ENCODE results near the gene APOBEC3C. TPM values are rescaled to one million over a fixed set of nuclear protein-coding genes. Genes with fewer than 3 reads are reported as not detected.
"Not testable (repeated sequence)": the region's sequence is repeated elsewhere in the genome, so short reads cannot be mapped to it uniquely, and the experiment has no call there.

Gene APOBEC3C
- total RNA-seq, 1 experiment from 2014 or later, result 32.1 TPM

- Histone ChIP-seq H4K8ac (replicated peaks; ENCODE audit: insufficient read length, low read depth, low read length) (no peak overlapping the region), H3K4ac (ENCODE audit: low read depth, low read length) (no peak overlapping the region), H3K4me1 (ENCODE audit: insufficient read depth, low read length) (peaks cover 3% of the 10 kb centered on the region; the same call in 1 of the 2 replicates), H2AK5ac (ENCODE audit: insufficient read length, low read length) (no peak overlapping the region), H3K56ac (ENCODE audit: insufficient read length, low read depth, low read length) (no peak overlapping the region), H4K5ac (ENCODE audit: insufficient read length, low read depth, low read length) (no peak overlapping the region), H4K20me1 (ENCODE audit: control insufficient read depth, insufficient read depth, insufficient read length) (no peaks in the 10 kb centered on the region), H3K9me3 (ENCODE audit: control insufficient read depth, low read depth, low read length) (no peaks in the 10 kb centered on the region), H2BK5ac (ENCODE audit: insufficient read length, low read length) (no peak overlapping the region), H3K14ac (ENCODE audit: insufficient read depth, low read length) (no peak overlapping the region), H2BK12ac (ENCODE audit: insufficient read length, low read depth, low read length) (no peak overlapping the region), H3K79me1 (ENCODE audit: insufficient read depth, low read depth, low read length, poor library complexity, severe bottlenecking) (no peaks in the 10 kb centered on the region), H2BK20ac (ENCODE audit: low read depth, low read length, poor library complexity, severe bottlenecking) (no peak overlapping the region), H4K91ac (ENCODE audit: insufficient read length, low read depth, low read length) (no peak overlapping the region), H2AFZ (ENCODE audit: low read length) (no peak overlapping the region), H2BK120ac (ENCODE audit: low read depth, low read length, poor library complexity, severe bottlenecking) (no peak overlapping the region), H3K27me3 (ENCODE audit: insufficient read depth, low read length) (no peaks in the 10 kb centered on the region), H3T11ph (ENCODE audit: low read length) (no peak overlapping the region), H3K79me2 (ENCODE audit: insufficient read depth, low read length) (no peaks in the 10 kb centered on the region), H3K27ac (ENCODE audit: insufficient read length, low read depth, low read length) (no peak overlapping the region), H3K23me2 (ENCODE audit: insufficient read length, low read depth, low read length, poor library complexity, severe bottlenecking) (peaks cover 3% of the 10 kb centered on the region), H3K23ac (ENCODE audit: insufficient read length, low read depth, low read length) (no peak overlapping the region), H3K9ac (ENCODE audit: extremely low read depth, insufficient read length, low read length) (no peak overlapping the region), H3K4me2 (ENCODE audit: insufficient read depth, insufficient read length, low read length) (peak overlapping the region; percentile 62), H2BK15ac (ENCODE audit: low read depth, low read length) (no peak overlapping the region), H3K18ac (ENCODE audit: insufficient read length, low read depth, low read length) (no peak overlapping the region)
- Mint-ChIP-seq H3K36me3 (ENCODE audit: insufficient read depth in 1 of 3, low read depth in 3 of 3) (peaks cover 3 to 7% (median 7%) of the 10 kb centered on the region in 3 experiments; a peak in 3 of 7 replicates), H3K27ac (peak overlapping the region; percentile 76 to 98 (median 95)), H3K4me3 (peak overlapping the region; percentile 67 to 76; a peak in 4 of 5 replicates), H3K9me3 (no peaks in the 10 kb centered on the region; a peak in 1 of 5 replicates), H3K27me3 (ENCODE audit: low read depth) (no peaks in the 10 kb centered on the region; the same call in 1 of the 2 replicates), H3K4me1 (peaks cover 51 to 53% of the 10 kb centered on the region in 2 experiments)
- no peak for TF ChIP-seq CTCF (conservative IDR thresholded peaks at IDR 0.05)
- WGBS (ENCODE audit: extremely low coverage, insufficient read length, low lambda C conversion rate), result no CpG with 5 or more reads among the region's 19 CpGs
- peak; percentile 28 for DNase-seq
These were observed 25.5 kb downstream of the APOBEC3C start for GRCh38 chr22:39039306-39040126.

GRCh38 chr22:39040155-39040537, 26.1 kb downstream of the APOBEC3C start:
- not testable (repeated sequence) for H4K20me1 ChIP-seq (ENCODE audit: control insufficient read depth, insufficient read depth, insufficient read length); H2BK5ac ChIP-seq (ENCODE audit: insufficient read length, low read length); H3K27ac ChIP-seq (ENCODE audit: insufficient read length, low read depth, low read length); H3K36me3 Mint-ChIP-seq (ENCODE audit: insufficient read depth in 1 of 3, low read depth in 3 of 3); H3K4ac ChIP-seq (ENCODE audit: low read depth, low read length); H4K8ac ChIP-seq (replicated peaks; ENCODE audit: insufficient read length, low read depth, low read length); H3K18ac ChIP-seq (ENCODE audit: insufficient read length, low read depth, low read length); H2BK12ac ChIP-seq (ENCODE audit: insufficient read length, low read depth, low read length); H3K56ac ChIP-seq (ENCODE audit: insufficient read length, low read depth, low read length); H2BK20ac ChIP-seq (ENCODE audit: low read depth, low read length, poor library complexity, severe bottlenecking); H3K27me3 Mint-ChIP-seq (ENCODE audit: low read depth); H3K79me2 ChIP-seq (ENCODE audit: insufficient read depth, low read length); H2AK5ac ChIP-seq (ENCODE audit: insufficient read length, low read length); H3K23ac ChIP-seq (ENCODE audit: insufficient read length, low read depth, low read length); H3K79me1 ChIP-seq (ENCODE audit: insufficient read depth, low read depth, low read length, poor library complexity, severe bottlenecking); H3K27me3 ChIP-seq (ENCODE audit: insufficient read depth, low read length); H3T11ph ChIP-seq (ENCODE audit: low read length); H3K4me1 ChIP-seq (ENCODE audit: insufficient read depth, low read length); H2AFZ ChIP-seq (ENCODE audit: low read length); H3K9me3 ChIP-seq (ENCODE audit: control insufficient read depth, low read depth, low read length); H3K23me2 ChIP-seq (ENCODE audit: insufficient read length, low read depth, low read length, poor library complexity, severe bottlenecking); H3K9ac ChIP-seq (ENCODE audit: extremely low read depth, insufficient read length, low read length); H2BK15ac ChIP-seq (ENCODE audit: low read depth, low read length); H4K91ac ChIP-seq (ENCODE audit: insufficient read length, low read depth, low read length); H4K5ac ChIP-seq (ENCODE audit: insufficient read length, low read depth, low read length); H3K9me3 Mint-ChIP-seq; H2BK120ac ChIP-seq (ENCODE audit: low read depth, low read length, poor library complexity, severe bottlenecking)
- Mint-ChIP-seq H3K27ac (peak overlapping the region; percentile 76 to 98 (median 95)), H3K4me3 (peak overlapping the region; percentile 67 to 76), H3K4me1 (peaks cover 55 to 57% of the 10 kb centered on the region in 2 experiments)
- DNase-seq, result peak; percentile 47
- Histone ChIP-seq H3K4me2 (ENCODE audit: insufficient read depth, insufficient read length, low read length) (peak overlapping the region; percentile 62), H3K14ac (ENCODE audit: insufficient read depth, low read length) (0 out of 2 replicates have a peak overlapping the region, but pooled peaks have one; percentile 47)
- no CpG with 5 or more reads among the region's 14 CpGs for WGBS (ENCODE audit: extremely low coverage, insufficient read length, low lambda C conversion rate)
